Activated naive CD4-positive, alpha-beta T cell treated with anti-CD3 and anti-CD28 coated beads, Interleukin-2, amount 50 U/mL, for 16 hours (primary cell): ENCODE results near the gene TCHHL1.

Experiments used
- DNase-seq: peaks from one replicate; pipeline ENCODE4 v3.0.0-alpha.2; 2020

TCHHL1 gene

DNA sequence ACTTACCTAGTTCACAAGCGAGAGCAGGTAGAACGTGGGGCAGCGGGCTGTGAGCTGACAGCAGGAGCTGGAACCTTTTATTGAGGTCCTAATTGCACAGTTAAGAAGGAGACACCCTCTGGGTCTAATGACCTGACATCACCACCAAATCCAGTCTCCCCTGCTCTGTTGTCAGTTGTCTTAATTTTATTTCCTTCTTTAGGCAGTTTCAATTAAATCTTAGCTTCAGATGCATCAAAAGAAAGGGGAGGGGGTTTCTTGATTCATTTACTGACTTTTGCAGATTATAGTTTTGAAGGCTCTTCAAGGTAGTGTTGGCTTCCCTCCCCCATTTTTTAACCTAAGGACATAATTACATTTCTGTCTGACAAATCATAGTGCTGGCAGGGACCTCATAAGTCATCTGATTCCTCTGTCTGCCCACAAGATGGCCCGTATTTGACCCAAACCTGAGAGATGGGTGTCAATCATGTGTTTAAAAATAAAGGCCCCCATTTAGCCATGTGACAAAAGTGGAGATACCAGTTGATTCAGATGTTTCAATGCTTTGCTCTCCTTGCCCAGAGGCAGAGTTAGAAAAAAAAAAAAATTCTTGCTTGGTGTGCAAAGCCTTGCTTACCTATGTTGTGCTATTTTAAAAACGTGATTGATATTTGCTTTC is at the start of gene TCHHL1:
TSS of gene TCHHL1 (minus strand) at position 51 of the 661 bp plus-strand sequence. CDS start 921 bp downstream, outside the sequence.
- no peak for DNase-seq

DNA sequence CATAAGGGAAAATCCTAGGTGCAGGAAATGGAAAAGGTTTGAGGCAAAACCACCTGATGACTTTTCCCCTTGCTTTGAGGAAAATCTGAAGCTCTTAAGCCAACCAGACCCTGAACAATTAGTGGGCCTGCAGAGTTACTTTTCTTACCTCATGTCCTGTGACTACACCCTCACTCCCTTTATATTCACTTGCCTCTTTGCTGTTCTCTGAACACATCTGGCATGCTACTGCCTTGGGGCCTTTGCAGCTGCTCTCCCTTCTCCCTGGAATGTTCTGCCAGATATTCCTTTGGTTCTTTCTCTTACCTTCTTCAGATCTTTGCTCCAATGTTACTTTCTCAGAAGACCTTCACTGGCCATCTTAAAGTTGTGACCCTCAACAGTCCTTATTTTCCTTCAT is 48.4 kb upstream of the TCHHL1 start:
- no peak for DNase-seq

DNA sequence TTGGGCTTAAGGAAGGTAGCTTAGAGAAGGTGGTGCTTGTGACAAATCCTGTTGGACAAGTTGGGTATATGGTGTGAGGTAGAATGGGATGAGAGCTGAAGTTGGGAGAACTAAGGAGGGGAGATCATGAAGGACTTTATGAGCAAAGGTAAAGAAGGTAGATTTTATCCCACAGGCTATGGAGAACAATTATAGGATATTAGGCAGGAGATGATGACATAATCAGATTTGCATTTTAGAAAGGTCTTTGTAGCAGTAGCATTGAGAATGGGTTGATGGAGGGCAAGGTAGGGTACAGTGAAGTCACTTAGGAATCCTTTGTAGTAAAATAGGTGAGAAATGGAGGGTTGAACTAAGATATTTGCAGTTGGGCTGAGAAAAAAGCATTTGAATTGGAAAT is 41.3 kb upstream of the TCHHL1 start:
- no peak for DNase-seq

DNA sequence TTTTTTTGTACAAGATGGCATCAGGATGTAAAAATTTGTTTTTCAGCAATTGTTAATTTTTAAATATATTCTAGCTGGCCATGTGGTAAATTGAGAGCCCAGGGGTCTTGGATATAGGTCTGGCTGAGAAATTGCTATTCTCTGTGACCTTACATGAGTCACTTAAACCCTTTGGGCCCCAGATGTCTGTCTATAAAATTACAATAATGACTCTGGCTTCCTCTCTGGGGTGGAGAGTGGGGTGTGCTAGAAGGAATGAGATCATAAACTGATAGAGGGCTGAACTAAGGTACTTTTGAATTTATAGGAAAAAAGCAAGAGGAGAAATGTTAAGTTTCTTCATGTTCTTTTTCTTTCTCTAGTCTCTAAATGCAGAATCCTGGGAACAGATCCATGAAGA is 38.8 kb upstream of the TCHHL1 start:
- no peak for DNase-seq

DNA sequence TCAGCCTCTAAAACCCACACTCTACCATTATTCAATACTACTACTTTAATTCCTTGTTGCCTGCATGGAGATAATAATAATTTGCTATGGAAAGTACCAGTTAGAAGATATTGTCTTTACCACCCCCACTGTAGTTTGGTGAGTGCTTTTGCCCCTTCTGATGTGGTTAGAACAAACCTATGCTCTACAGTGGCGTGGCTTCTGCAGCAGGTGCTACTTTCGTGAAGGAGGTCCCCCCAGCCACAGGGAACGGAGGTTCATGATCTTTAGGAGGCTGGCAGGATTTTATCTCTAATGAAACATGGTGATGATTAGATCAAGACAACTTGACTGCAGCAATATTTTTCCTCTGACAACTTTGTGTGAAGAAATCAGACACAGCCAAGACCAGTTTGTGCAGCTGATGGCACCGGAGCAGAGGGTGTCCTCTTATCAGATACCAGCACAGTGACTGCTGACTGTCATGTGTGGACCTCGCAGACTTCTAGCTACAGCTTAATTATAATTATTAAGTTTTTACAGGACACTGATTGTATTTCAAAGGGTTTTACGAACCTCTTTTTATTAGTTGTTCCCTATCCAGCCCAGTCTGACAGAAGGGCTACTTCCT is 37.1 kb upstream of the TCHHL1 start:
- DNase-seq = no peak

DNA sequence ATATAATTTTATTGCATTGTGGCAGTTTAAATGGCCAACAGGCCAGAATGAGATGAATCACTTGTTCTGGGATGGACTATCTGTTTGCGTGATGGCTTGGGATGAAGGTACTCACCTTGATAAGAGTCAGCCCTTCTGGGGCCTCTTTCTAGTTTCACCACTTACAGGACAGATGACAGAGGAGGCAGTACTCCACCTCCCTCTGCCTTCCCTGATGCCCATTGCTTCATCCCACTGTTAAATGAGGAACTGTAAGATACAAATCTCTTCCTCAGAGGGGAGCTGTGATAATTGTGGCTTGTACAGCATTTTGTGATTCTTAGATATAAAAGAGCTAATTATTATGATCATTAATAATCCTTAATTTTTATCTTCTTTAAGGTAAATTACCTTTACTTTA is 30.1 kb upstream of the TCHHL1 start:
- no peak for DNase-seq

DNA sequence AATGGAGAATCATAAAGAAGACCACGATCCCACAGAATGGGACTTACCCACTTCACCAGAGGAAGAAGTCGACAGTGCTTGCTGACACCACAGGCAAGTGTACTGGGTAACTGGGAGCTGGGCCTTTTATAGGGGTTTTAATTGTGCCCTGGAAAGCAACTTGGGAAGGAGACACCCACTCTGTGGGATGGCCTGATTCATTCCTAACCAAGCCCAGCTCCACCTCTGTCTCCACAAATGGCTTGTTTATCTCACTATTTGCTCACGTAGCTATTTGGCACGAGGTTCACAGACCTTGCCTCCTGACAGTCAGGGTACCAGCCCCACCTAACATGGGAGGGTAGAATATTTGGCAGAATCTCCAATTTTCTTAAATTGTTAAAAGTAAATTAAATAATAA is 26.5 kb upstream of the TCHHL1 start, which contains the start of gene TCHH:
TSS of gene TCHH (minus strand) at position 101 of the 400 bp plus-strand sequence. CDS start 1,364 bp downstream, outside the sequence.
- no peak for DNase-seq

DNA sequence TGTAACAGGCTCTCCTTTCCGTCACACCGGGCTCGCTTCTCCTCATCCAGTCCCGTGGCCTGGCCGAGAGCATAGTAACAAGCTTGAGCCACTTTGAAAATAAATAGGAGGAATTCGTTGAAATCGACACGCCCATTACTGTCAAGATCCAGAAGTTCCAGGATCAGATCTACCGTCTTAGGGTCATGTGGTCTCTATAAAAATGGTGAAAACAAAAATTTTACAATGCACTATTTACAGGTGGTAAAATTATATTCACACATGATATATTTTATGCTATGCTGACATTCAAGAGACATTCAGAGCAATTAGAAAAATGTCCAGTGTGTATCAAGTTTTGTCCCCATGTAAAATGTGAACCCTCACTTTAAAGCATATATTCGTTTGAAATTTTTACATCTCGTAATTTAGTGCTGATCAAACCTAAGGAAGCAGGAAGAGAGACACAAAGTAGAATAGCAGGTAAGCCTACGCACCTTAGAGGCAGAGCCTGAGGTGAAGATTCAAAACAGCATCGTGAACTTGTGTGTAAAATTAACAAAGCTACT is 24.1 kb upstream of the TCHHL1 start:
- no peak for DNase-seq

DNA sequence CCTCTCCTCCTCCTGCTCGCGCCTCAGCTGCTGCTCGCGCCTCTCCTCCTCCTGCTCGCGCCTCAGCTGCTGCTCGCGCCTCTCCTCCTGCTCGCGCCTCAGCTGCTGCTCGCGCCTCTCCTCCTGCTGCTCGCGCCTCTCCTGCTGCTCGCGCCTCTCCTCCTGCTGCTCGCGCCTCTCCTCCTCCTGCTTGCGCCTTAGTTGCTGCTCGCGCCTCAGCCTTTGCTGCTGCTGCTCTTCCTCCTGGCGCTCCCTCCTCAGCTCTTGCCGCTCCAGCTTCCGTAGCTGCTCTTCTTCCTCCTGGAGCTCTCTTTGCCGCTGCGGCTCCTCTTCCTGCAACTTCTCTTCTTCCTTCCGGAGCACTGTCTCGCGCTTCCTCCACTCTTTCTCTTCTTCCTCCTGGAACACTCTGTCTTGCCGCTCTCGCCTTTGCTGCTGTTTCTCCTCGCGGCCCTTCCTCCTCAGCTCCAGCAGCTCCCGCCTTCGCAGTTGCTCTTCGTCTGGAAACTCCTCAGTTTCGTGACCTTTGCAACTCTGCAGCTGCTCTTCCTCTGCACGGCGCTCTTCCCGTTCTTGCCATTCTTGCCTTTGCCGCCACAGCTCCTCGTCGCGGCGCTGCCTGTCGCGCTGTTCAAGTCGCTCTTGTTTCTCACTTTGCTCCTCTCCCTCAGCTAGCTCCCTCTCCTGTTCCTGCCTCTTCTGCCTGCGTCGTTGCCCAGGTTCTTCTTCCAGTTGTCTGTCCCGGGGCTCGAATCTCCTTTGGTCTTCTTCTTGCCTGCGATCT is 23.4 kb upstream of the TCHHL1 start:
- DNase-seq = peak; percentile 10

DNA sequence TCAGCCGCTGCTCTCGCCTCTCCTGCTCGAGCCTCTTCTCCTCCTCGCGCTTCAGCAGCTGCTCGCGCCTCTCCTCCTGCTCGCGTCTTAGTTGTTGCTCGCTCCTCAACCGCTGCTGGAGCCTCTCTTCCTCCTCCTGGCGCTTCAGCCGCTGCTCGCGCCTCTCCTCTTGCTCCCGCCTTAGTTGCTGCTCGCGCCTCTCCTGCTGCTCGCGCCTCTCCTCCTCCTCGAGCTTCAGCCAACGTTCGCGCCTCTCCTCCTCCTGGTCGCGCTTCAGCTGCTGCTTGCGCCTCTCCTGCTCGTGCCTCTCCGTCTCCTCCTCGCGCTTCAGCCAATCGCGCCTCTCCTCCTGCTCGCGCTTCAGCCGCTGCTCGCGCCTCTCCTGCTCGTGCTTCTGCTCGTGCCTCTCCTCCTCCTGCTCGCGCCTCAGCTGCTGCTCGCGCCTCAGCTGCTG is 22.7 kb upstream of the TCHHL1 start:
- peak; percentile 16 for DNase-seq

DNA sequence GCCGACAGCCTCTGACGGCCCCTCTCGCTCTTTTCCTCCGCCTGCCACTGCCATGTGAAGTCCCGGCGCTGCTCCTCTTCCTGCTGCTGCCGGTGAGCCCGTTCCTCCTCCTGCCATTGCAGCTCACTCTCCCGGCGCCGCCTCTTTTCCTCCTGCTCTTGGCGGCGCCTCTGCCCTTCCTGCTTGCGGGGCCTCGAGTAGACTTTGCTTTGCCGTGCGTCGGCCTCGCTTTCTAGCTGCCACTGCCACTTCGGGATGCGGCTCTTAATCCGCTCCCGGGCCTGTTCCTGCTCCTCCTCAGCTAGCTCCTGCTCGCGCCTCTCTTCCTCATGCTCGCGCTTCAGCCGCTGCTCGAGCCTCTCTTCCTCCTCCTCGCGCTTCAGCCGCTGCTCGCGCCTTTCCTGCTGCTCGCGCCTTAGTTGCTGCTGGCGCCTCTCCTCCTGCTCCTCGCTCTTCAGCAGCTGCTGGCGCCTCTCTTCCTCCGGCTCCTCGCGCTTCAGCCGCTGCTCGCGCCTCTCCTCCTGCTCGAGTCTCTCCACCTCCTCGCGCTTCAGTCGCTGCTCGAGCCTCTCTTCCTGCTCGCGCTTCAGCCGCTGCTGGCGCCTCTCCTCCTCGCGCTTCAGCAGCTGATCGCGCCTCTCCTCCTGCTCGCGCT is 22.1 kb upstream of the TCHHL1 start:
- peak; percentile 26 for DNase-seq

DNA sequence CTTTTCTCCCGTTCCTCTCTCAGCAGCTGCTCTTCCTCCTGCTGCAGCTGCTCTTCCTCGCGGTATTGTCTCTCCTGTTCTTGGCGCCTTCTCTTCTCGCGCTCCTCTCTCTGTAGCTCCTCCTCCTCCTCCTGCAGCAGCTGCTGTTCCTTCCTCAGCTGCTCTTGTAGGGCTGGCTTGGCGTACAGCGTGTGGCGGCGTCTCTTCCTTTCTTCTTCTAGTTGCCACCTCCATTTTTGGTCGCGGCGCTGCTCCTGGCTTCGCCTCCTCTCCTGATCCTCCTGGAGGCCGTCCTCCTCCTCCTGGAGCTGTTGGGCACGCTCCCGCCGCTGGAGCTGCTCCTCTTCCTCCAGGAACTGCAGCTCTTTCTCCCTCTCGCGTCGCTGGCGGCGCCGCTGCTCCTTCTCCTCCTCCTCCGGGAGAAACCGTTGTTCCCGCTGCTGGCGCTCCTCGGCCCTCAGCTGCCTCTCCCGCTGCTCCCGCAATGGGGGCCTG is 21.5 kb upstream of the TCHHL1 start:
- peak; percentile 21 for DNase-seq

DNA sequence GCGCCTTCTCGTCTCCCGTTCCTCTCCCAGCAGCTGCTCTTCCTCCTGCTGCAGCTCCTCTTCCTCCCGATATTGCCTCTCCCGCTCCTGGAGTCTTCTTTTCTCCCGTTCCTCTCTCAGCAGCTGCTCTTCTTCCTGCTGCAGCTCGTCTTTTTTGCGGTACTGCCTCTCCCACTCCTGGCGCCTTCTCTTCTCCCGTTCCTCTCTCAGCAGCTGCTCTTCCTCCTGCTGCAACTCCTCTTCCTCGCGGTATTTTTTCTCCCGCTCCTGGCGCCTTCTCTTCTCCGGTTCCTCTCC is 21.1 kb upstream of the TCHHL1 start:
- DNase-seq = no peak

DNA sequence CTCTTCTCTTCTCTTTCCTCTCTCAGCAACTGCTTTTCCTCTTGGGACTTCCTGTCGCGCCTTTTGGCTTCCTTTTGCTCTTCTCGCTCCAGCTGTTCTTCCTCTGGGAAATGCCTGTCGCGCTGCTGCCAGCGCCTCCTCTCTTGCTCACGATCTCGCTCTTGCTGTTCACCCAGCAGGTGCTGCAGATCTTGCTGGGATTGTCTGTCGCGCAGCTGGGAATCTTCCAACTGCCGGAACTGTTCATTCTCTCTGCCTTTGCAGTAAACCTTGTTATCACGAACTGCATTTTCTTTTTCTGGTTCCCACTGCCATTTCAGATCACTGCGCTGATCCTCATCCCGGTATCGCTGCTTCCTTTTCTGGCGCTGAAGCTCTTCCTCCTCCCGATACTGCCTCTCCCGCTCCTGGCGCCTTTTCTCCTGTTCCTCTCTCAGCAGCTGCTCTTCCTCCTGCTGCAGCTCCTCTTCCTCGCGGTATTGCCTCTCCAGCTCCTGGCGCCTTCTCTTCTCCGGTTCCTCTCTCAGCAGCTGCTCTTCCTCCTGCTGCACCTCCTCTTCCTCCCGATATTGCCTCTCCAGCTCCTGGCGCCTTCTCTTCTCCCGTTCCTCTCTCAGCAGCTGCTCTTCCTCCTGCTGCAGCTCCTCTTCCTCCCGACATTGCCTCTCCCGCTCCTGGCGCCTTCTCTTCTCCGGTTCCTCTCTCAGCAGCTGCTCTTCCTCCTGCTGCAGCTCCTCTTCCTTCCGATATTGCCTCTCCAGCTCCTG is 20.6 kb upstream of the TCHHL1 start:
- no peak for DNase-seq

DNA sequence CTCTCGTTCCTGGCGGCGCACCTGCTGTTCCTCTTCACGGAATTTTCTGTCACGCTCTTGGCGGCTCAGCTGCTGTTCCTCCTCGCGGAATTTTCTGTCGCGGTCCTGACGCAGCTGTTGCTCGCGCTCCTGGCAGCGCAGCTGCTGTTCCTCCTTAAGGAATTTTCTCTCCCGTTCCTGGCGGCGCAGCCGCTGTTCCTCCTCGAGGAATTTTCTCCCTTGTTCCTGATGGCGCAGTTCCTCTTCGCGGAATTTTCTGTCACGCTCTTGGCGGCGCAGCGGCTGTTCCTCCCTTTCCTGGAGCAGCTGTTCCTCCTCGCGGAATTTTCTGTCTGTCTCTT is 20.0 kb upstream of the TCHHL1 start:
- no peak for DNase-seq

DNA sequence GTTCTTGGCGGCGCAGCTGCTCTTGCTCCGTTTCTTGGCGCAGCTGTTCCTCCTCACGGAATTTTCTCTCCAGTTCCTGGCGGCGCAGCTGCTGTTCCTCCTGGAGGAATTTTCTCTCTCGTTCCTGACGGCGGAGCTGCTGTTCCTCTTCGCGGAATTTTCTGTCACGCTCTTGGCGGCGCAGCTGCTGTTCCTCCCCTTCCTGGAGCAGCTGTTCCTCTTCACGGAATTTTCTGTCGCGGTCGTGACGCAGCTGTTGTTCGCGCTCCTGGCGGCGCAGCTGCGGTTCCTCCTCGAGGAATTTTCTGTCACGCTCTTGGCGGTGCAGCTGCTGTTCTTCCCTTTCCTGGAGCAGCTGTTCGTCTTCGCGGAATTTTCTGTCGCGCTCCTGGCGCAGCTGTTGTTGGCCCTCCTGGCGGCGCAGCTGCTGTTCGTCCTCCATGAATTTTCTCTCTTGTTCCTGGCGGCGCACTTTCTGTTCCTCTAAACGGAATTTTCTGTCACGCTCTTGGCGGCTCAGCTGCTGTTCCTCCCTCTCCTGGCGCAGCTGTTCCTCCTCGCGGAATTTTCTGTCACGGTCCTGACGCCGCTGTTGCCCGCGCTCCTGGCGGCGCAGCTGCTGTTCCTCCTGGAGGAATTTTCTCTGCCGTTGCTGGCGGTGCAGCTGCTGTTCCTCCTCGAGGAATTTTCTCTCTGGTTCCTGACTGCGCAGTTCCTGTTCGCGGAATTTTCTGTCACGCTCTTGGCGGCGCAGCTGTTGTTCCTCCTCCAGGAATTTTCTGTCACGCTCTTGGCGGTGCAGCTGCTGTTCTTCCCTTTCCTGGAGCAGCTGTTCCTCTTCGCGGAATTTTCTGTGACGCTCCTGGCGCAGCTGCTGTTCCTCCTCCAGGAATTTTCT is 19.4 kb upstream of the TCHHL1 start:
- DNase-seq = no peak

DNA sequence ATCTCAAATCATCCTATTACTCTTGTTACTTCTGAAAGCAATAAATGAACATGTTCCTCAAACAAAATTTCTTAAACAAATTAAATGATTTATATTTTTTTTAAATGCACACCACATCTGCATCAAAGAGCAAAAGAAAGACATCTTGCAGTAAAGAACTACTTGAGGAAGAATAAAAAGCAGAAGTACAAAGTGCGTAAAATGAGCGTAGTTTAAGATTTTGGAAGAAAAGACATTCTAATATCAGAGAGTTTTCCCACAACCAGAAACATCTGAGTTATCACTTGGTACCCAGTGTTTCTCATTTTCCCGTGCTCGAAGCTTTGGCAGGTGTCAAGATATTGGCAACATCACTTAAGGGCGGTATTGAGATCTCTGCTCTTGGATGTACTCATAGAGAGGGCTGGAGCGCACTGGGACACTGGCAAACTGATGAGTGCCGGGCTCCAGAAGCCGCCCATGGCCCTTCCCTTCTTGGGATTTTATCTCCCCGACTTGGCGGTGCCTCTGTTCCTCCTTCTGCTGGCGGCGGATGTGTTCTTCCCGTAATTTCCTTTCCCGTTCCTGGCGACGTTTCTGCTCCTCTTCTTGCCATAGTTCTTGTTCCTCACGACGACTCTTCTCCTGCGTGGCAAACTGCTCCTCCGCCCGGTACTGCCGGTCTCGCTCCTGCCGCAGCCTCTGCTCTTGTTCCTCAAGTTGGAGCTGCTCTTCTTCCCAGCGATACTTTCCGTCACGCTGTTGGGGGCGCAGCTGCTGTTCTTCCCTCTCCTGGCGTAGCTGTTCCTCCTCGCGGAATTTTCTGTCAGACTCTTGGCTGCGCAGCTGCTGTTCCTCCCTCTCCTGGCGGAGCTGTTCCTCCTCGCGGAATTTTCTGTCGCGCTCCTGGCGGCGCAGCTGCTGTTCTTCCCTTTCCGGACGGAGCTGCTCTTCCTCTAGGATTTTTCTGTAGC is 18.4 kb upstream of the TCHHL1 start:
- DNase-seq = peak; percentile 9

DNA sequence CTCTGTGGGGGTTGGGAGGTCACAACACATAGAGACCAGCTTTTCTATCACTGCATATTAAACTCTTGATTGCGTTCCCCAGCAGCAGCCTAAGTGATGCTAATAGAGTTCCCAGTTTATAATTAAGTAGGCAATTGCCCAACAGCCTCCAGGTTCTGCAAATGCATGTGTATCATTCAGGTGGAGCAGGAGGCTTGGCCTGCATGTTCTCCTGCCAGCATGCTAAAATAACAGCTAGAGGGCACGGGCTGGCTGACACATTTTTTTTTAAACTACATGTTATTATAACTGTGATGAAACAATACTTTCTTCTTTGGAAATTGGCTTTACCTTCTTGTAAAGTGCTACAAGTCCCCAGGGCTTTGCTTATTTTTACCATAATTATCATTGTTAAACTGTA is 16.0 kb upstream of the TCHHL1 start:
- no peak for DNase-seq

DNA sequence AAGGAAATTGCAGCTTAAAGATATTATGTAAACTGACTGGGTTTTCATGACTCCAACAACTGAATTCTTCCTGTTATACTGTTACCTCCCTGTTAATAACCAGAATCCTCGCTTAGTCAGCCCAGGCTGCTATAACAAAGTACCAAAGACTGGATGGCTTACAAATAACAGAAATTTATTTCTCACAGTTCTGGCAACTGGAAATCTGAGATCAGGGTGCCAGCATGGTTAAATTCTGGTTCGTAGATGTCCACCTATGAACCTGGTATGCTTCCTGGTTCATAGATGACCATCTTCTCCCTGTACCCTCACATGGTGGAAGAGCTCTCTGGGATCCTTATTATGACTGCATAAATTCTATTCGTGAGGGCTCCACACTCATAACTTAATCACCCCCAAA is 8.1 kb upstream of the TCHHL1 start:
- DNase-seq = no peak

DNA sequence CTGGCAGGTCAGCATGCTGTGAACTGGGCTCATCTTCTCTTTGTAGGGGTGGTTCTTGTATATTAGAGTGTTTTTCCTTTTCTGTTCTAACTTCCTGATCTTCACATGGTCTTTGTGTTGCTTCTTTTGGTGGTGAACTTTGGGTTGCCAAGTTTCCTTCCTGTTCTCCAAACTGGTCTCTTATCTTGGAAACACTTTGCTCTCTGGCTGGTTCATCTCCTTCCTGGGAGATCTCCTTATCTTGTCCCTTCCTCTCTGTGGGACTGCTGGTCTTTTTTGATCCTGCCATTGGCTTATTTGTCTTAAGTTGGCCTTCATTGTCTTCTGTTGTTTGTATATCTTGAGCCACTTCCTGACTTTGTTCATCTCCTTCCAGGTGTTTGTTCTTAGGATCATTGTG is 2.1 kb downstream of the TCHHL1 start:
- no peak for DNase-seq
